ENCODE measurements around the gene KCNIP4. TPM values are rescaled to one million over a fixed set of nuclear protein-coding genes. Genes with fewer than 3 reads are reported as not detected.

The KCNIP4 gene
- total and polyA plus RNA-seq, 2 of the 4 experiments (the other 2 are of a cell fraction), result not detected

DNA sequence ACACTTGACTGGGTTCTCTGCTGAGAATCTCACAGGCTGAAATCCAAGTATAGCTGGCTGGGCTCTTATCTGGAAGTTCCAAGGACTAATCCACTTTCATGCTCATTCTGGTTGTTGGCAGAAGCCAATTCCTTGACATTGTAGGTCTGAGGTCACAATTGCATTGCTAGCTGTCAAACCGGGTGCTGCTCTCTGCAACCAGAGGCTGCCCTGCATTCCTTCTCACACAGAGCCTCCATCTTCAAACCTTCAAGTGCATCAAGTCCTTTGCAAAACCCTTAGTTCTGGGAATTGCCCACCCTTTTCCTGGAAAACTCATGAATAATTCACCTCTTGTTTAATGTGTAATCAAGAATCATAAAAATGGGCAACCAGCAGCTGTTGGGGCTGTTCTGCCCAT lies 404.2 kb downstream of the KCNIP4 start:
- Histone ChIP-seq H4K8ac (ENCODE audit: low read depth in 2 of 2, low read length in 2 of 2) (no peak overlapping the region), H3K9me3 (ENCODE audit: control insufficient read depth, insufficient read depth, low read length) (peaks cover 5% of the 10 kb centered on the region; the same call in 1 of the 2 replicates), H3K79me1 (ENCODE audit: low read depth in 1 of 2, low read length in 2 of 2) (no peaks in the 10 kb centered on the region), H3K27me3 (ENCODE audit: control insufficient read depth, insufficient read depth, low read length) (no peaks in the 10 kb centered on the region), H3K4ac (ENCODE audit: low read depth, low read length) (no peak overlapping the region), H4K5ac (ENCODE audit: low read depth, low read length) (no peak overlapping the region), H2BK120ac (ENCODE audit: low read depth, low read length) (no peak overlapping the region), H3K4me2 (ENCODE audit: low read depth, low read length) (no peak overlapping the region), H3K23ac (ENCODE audit: low read depth, low read length) (no peak overlapping the region), H3K27ac (ENCODE audit: insufficient read depth, low read length) (no peak overlapping the region), H3K56ac (ENCODE audit: extremely low read depth, insufficient read depth, low read length) (no peak overlapping the region), H2BK15ac (ENCODE audit: low read depth, low read length) (no peak overlapping the region), H2AK5ac (ENCODE audit: low read depth, low read length) (no peak overlapping the region), H2AK9ac (replicated peaks; ENCODE audit: low read depth, low read length, poor library complexity) (no peak overlapping the region), H4K20me1 (ENCODE audit: insufficient read depth, low read length) (no peaks in the 10 kb centered on the region), H3K9me1 (ENCODE audit: insufficient read depth, low read length) (no peaks in the 10 kb centered on the region), H2BK20ac (ENCODE audit: low read depth, low read length) (no peak overlapping the region), H3K4me3 (ENCODE audit: insufficient read depth, low read depth, low read length) (no peak overlapping the region), H4K91ac (ENCODE audit: insufficient read depth, low read depth, low read length) (no peak overlapping the region), H3K4me1 (ENCODE audit: control insufficient read depth, insufficient read depth, low read length) (no peaks in the 10 kb centered on the region), H3K36me3 (ENCODE audit: control insufficient read depth, insufficient read depth, low read length) (no peaks in the 10 kb centered on the region), H3K18ac (ENCODE audit: low read depth, low read length) (no peak overlapping the region), H2AFZ (replicated peaks; ENCODE audit: low read length, poor library complexity) (no peak overlapping the region), H2BK5ac (ENCODE audit: low read depth, low read length, poor library complexity, severe bottlenecking) (no peak overlapping the region), H3K9ac (ENCODE audit: low read depth, low read length) (no peak overlapping the region), H3K14ac (replicated peaks; ENCODE audit: low read depth, low read length) (no peak overlapping the region)
- intact Hi-C loops (cut with micrococcal nuclease), result no loop called here
- no CpG with 5 or more reads among the region's 1 CpG for WGBS, 2 experiments (ENCODE audit: extremely low coverage in 2 of 2, insufficient read length in 1 of 2)
- ChIA-PET CTCF (no interaction called here), POLR2A (ENCODE audit: unreplicated experiment) (no interaction called here)
- TF ChIP-seq RAD21 (IDR thresholded peaks at IDR 0.05; ENCODE audit: low read length) (no peak), RCOR1 (IDR thresholded peaks at IDR 0.05; ENCODE audit: insufficient replicate concordance, low read length) (no peak), POLR2A (IDR thresholded peaks at IDR 0.05; ENCODE audit: low read depth, low read length) (no peak), MAFK (IDR thresholded peaks at IDR 0.05; ENCODE audit: low read depth, low read length) (no peak)
- TF ChIP-seq, protein P1, sequence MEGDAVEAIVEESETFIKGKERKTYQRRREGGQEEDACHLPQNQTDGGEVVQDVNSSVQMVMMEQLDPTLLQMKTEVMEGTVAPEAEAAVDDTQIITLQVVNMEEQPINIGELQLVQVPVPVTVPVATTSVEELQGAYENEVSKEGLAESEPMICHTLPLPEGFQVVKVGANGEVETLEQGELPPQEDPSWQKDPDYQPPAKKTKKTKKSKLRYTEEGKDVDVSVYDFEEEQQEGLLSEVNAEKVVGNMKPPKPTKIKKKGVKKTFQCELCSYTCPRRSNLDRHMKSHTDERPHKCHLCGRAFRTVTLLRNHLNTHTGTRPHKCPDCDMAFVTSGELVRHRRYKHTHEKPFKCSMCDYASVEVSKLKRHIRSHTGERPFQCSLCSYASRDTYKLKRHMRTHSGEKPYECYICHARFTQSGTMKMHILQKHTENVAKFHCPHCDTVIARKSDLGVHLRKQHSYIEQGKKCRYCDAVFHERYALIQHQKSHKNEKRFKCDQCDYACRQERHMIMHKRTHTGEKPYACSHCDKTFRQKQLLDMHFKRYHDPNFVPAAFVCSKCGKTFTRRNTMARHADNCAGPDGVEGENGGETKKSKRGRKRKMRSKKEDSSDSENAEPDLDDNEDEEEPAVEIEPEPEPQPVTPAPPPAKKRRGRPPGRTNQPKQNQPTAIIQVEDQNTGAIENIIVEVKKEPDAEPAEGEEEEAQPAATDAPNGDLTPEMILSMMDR (conservative IDR thresholded peaks at IDR 0.05; ENCODE audit: low read depth, low read length), result no peak
- ATAC-seq (ENCODE audit: low read depth), result no peak
- dilution Hi-C loops (cut with HindIII; ENCODE audit: low sequenced_read_pairs, unreplicated experiment), result no loop called here
- in situ Hi-C loops (cut with MboI; ENCODE audit: low sequenced_read_pairs), result no loop called here
- no TSS peak for BruUV-seq (replicated peaks)
- DNase-seq, result no peak
